OCI-LY3 (cell line): Measurements from ENCODE around the gene DNAI2.

ENCODE experiments used
- H2AFZ ChIP-seq: fragments of 200-600, 300-600 bp; shearing (Covaris generic); 2 replicates; pipeline ENCODE4 v1.6.0; 2014; ENCODE audit warnings: antibody characterized with exemption, low read depth, low read length
- H3K27ac ChIP-seq: fragments of 200-600, 300-600 bp; sonication (generic); 2 replicates; pipeline ENCODE4 v1.5.1; 2014; ENCODE audit warnings: mild to moderate bottlenecking, low read length, moderate library complexity, mixed read lengths
- H3K27me3 ChIP-seq: fragments of 200-600, 300-600 bp; sonication (generic); 2 replicates; pipeline ENCODE4 v1.6.1; 2014; ENCODE audit warnings: low read depth, low read length, mixed read lengths
- H3K36me3 ChIP-seq: fragments of 200-600, 300-600 bp; sonication (generic); replicated peaks from 2 replicates; pipeline ENCODE3; 2014; ENCODE audit warnings: low read depth, low read length, mixed read lengths
- H3K4me1 ChIP-seq: fragments of 300-600, 200-600 bp; sonication (generic); 2 replicates; pipeline ENCODE4 v1.6.1; 2014; ENCODE audit warnings: low read length, mixed read lengths
- H3K4me2 ChIP-seq: fragments of 200-600, 300-600 bp; sonication (generic); 2 replicates; pipeline ENCODE4 v1.6.1; 2014; ENCODE audit warnings: low read length, mixed read lengths
- H3K4me3 ChIP-seq: fragments of 300-600, 200-600 bp; sonication (generic); 2 replicates; pipeline ENCODE4 v1.5.1; 2014; ENCODE audit warnings: antibody characterized with exemption, mild to moderate bottlenecking, low read length, moderate library complexity
- H3K79me2 ChIP-seq: fragments of 300-600, 200-600 bp; shearing (Covaris generic); 2 replicates; pipeline ENCODE4 v1.6.1; 2014; ENCODE audit warnings: mild to moderate bottlenecking, low read length, mixed read lengths
- H3K9ac ChIP-seq: fragments of 300-600, 200-600 bp; shearing (Covaris generic); 2 replicates; pipeline ENCODE4 v1.6.0; 2014; ENCODE audit warnings: mild to moderate bottlenecking, low read length, moderate library complexity
- H3K9me3 ChIP-seq: fragments of 200-600, 300-600 bp; shearing (Covaris generic); 2 replicates; pipeline ENCODE4 v1.6.1; 2014; ENCODE audit warnings: low read length, mixed read lengths; ENCODE audit not compliant: insufficient read depth
- H4K20me1 ChIP-seq: fragments of 200-600, 300-600 bp; sonication (generic); 2 replicates; pipeline ENCODE4 v1.6.1; 2016; ENCODE audit warnings: low read length, mixed read lengths; ENCODE audit not compliant: insufficient read depth
- EZH2phosphoT487 ChIP-seq: fragments of 200-600 bp; shearing (Covaris generic); IDR thresholded peaks from 2 replicates; pipeline ENCODE4 v1.6.1; 2018; ENCODE audit warnings: antibody characterized with exemption, mixed run types, low read depth
- TF ChIP-seq, protein P1 (sequence below): fragments of 200-600, 300-600 bp; sonication (generic); IDR thresholded peaks from 2 replicates; pipeline ENCODE4 v1.5.1; 2014; ENCODE audit warnings: antibody characterized with exemption, low read length, low read depth

Gene DNAI2

DNA sequence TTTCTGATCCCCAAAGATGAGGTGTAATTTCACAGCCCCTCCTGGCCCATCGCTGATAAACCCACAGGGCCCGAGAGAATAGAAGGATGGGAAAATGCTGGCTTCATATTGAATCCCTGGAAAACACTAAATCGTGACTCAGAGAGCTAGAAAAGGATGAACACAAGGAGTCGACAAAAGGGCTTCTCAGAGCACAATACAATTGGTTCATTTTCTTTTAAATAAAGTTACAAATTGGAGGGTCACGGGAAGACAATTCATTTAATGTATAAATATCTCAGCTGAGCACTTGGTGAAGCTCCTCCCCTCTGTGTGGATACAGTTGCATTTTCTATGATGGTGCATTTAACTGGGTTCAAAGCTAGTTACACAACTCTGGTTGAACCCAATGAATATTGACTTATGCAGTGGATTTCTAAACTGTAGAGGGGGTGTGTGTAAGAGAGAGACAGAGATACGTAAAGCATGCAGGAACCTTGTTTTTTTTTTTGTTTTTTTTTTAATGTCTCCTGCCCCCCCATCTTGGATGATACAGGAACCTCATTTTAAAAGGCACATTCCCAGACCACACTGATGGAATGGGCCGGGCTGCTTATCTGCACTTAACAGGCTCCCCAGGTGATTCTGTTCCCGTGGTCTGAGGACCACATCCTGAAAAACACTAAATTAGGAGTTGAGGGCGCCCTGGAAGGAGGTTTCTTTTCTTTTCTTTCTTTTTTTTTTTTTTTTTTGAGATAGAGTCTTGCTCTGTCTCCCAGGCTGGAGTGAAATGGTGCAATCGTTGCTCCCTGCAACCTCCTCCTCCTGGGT lies 46.6 kb upstream of the DNAI2 start:
- H3K4me3 ChIP-seq: no peak overlapping the region
- no peak overlapping the region for H3K9ac ChIP-seq
- no peak overlapping the region for H2AFZ ChIP-seq
- H3K27ac ChIP-seq: no peak overlapping the region
- H3K79me2 ChIP-seq: no peaks in the 10 kb centered on the region
- TF ChIP-seq, protein P1, sequence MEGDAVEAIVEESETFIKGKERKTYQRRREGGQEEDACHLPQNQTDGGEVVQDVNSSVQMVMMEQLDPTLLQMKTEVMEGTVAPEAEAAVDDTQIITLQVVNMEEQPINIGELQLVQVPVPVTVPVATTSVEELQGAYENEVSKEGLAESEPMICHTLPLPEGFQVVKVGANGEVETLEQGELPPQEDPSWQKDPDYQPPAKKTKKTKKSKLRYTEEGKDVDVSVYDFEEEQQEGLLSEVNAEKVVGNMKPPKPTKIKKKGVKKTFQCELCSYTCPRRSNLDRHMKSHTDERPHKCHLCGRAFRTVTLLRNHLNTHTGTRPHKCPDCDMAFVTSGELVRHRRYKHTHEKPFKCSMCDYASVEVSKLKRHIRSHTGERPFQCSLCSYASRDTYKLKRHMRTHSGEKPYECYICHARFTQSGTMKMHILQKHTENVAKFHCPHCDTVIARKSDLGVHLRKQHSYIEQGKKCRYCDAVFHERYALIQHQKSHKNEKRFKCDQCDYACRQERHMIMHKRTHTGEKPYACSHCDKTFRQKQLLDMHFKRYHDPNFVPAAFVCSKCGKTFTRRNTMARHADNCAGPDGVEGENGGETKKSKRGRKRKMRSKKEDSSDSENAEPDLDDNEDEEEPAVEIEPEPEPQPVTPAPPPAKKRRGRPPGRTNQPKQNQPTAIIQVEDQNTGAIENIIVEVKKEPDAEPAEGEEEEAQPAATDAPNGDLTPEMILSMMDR: no peak
- no peak for TF ChIP-seq EZH2phosphoT487
- no peaks in the 10 kb centered on the region for H3K27me3 ChIP-seq
- H3K4me2 ChIP-seq: no peak overlapping the region
- no peaks in the 10 kb centered on the region for H4K20me1 ChIP-seq
- H3K9me3 ChIP-seq: no peaks in the 10 kb centered on the region
- no peaks in the 10 kb centered on the region for H3K36me3 ChIP-seq
- H3K4me1 ChIP-seq: no peaks in the 10 kb centered on the region

DNA sequence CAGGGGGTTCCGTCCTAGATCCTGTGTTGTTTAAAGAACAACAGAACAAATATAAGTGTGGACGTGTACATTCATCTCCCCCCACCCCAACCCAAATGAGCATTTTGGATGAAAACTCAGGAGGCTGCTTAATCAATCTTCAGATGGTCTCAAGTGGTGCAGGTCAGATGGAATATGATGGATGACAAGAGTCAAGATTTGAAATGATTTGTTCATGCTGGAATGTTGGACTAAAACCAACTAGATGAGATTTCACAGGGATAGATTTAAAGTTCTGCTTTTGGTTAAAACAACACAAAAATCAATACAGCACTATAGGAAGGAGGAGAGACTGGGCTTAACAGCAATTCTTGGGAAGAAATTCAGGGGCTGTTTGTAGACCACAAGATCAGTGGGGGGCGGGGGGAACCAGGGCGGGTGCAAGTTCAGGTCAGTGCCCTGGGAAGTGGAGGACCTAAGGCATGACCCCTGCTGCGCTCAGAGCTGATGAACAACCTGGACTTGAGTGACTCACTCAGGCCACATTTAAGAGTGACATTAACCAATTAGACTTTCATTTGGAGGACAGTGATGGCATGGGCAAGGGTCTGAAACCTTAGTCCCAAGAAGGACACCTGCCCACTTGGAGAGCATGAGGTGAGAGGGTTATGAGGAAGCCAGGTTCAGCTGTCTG lies 45.6 kb upstream of the DNAI2 start:
- no peak overlapping the region for H3K9ac ChIP-seq
- TF ChIP-seq, protein P1: no peak
- TF ChIP-seq EZH2phosphoT487: no peak

DNA sequence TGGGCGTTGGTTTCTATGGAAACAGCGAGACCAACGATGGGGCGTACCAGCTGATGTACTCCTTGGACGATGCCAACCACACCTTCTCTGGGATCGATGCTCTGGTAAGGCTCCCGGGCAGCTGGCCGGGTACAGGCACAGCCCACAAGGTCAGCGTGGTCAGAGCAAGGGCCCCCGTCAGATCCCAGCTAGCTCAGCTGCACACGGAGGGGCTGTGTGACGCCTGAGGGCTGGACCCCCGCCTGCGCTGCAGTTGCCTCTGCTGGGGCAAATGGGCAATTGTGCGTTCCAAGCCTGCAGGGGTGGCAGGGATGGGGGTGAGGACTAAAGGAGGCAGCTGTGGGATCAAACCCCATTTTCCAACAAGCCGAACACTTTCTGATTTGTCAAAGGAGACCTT lies 43.1 kb upstream of the DNAI2 start:
- no peaks in the 10 kb centered on the region for H3K9me3 ChIP-seq
- no peaks in the 10 kb centered on the region for H4K20me1 ChIP-seq
- no peaks in the 10 kb centered on the region for H3K27me3 ChIP-seq
- H3K27ac ChIP-seq: no peak overlapping the region
- no peak for TF ChIP-seq EZH2phosphoT487
- TF ChIP-seq, protein P1: no peak
- no peak overlapping the region for H3K9ac ChIP-seq
- no peaks in the 10 kb centered on the region for H3K4me1 ChIP-seq
- no peak overlapping the region for H3K4me2 ChIP-seq
- no peaks in the 10 kb centered on the region for H3K36me3 ChIP-seq
- no peaks in the 10 kb centered on the region for H3K79me2 ChIP-seq
- H2AFZ ChIP-seq: no peak overlapping the region
- no peak overlapping the region for H3K4me3 ChIP-seq

More for the DNA sequence above, 45.6 kb upstream of the DNAI2 start:
- H3K36me3 ChIP-seq: no peaks in the 10 kb centered on the region
- no peak overlapping the region for H3K4me2 ChIP-seq
- H4K20me1 ChIP-seq: no peaks in the 10 kb centered on the region
- H3K4me3 ChIP-seq: no peak overlapping the region
- H3K4me1 ChIP-seq: no peaks in the 10 kb centered on the region
- no peaks in the 10 kb centered on the region for H3K9me3 ChIP-seq
- H2AFZ ChIP-seq: no peak overlapping the region
- H3K27me3 ChIP-seq: no peaks in the 10 kb centered on the region
- no peak overlapping the region for H3K27ac ChIP-seq
- no peaks in the 10 kb centered on the region for H3K79me2 ChIP-seq
